Left forelimb (tissue), 1 donor: Measurements from ENCODE around the gene ACAA2.
"Not testable (repeated sequence)": the region's sequence is repeated elsewhere in the genome, so short reads cannot be mapped to it uniquely, and the experiment has no call there.

Experiments
- DNase-seq: peaks from one replicate; pipeline ENCODE4 v3.0.0-alpha.2; 2018; ENCODE audit warnings: low spot score

The ACAA2 gene

DNA sequence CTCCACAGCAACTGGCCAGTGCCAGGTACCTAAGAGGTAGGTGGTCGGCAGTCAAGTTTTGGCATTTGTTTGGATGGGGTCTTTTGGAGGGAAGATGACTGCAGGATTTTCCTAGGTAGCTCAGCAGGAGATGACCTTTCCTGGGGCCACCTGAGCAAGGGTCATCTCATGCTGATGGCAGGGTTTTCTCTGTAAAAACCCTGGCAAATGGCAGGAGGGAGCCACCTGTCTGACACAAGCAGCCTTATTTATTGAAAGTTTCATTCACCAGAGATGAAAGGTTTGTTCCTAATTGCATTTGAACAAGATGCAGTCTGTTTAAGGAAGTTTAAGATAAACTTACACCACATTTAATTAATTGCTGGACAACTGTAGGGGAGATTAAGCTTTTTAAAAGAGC, 31.6 kb upstream of the ACAA2 start:
- no peak for DNase-seq

DNA sequence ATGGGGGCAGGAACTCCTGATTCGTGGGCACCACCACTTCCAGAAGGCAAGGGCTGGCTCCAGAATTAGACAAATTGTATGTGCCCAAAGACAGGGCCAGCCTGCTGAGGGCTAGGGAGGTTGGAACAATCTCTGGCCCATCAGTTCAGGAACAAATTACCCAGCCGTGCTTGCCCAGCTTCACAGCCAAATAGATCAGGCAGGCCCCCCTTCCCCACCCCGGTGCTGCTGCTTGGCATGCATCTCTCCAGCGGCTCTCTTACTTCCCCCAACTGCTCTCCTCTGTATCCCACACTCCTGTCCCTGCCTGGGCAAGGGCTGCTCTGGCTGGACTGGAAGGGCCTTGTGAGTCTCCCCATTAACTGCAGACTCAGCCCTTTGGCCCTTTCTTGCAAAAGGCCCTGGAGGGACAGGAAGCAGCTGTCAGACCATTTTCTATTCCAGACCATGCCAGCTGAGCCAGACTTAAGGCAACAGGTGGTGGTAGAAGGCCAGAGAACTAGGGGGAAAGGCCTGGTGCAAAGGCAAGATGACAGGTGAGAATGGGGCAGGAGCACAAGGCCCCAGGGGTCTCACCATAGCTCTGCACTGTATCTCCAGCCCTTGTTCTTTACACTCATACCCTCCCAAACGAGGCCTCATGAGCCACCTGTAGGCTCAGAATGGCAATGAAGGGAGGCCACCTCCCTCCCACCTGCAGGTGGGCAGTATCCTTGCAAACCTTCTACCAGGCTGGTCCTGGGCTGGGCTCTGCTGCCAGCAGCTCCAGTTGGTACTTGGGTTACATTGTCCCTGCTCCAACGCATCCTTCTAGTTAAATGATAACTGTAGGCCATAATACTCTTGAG, 30.7 kb upstream of the ACAA2 start:
- no peak for DNase-seq

DNA sequence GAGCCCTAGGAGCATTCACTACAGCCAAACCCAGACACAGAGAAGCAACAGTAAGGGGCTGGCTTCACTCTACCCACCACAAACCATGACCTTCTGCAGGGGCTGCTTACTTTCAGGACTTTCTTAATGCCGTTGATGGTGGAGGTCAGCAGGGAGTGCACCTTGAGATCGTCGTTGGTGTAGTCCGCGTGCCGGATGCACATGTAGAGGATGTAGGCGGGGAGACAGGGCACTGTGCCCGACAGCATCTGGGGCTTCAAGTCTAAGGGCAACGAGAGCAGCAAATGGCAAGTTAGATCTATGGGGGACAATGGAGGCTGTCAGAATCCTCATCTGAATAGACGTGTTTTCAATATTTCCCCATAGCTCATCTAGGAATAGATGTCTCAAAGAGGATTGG, 29.8 kb upstream of the ACAA2 start:
- DNase-seq: no peak

DNA sequence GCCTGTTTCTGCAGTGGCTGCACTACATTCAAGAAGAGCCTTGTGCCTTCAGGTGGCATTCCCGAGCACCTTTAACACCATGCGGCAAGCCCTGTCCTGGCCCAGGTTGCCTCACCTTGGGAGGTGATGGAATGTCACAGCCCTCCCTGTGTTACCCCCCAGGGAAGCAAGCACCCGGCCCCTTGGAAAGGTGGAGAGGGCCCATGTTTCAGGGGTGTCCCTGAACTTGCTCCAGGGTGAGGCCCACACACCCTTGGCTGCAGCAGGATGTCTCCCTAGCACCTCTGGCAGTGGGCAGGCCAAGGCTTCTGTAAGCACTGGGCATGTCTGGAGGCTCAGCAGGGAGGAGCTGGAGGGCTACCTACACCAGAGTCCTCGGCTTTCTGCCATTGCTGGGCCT, 29.3 kb upstream of the ACAA2 start:
- DNase-seq: no peak

DNA sequence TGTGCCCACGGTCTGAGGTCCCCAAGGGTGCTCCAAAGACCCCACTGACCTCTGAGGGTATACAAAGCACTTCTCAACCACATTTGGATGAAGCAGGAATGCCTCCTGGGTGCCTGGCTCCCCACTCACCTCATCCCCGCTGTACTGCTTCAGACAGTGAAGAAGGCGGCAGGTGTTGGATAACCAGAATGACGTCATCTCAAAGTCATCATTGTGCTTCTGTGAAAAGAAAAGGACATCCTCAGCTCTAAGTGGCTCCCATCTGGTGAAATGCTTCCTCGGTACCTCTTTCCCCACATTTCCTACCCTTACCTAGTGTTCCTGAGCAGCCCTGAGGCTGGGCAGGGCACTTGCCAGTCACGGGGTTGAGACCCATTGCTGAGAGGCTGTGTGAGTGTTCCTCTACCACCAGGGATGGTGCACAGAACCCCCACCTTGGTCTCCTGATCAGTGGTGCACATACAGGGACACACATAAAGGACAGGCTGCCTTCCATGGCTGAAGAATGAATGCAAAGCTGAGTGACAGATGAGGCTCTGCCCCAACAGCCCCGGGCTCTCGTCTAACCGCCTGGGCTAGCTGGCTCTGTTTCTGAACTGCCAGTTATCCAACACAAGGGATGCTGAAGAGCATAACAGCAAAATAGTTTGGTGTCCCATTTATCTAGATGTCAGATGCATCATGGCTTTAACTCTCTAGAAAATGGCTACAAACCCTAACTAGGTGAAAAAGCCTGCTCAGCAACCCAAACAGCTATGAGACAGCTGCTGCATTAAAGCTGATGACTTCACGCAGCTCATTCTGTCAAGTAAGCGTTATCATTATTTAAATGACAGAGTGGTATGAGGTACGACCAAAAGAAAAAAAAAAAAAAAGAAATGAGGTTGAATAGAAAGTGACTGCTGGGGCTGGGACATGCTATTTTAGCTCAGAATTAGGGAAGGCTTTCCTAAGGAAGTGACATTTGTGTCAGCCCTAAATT, 28.2 kb upstream of the ACAA2 start:
- DNase-seq: no peak

DNA sequence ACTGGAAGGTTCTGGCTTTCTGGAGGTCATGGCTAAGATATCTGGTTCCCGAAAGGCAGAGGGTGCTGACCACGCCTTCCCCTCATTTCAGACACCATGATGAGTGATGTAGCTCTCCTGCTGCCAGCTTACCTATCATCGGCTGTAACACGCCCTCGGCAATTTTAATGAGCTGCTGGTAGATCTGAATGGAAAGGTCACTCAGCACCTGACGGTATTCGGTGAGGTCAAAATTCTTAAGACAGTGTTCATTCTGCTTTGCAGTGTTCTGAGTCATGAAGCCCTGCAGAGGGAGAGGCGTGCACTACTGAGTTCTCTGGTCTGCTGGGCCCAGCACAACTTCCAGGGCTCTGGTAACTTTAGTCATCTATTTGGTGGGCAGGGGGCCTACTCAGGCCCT, 25.7 kb upstream of the ACAA2 start:
- DNase-seq: no peak

DNA sequence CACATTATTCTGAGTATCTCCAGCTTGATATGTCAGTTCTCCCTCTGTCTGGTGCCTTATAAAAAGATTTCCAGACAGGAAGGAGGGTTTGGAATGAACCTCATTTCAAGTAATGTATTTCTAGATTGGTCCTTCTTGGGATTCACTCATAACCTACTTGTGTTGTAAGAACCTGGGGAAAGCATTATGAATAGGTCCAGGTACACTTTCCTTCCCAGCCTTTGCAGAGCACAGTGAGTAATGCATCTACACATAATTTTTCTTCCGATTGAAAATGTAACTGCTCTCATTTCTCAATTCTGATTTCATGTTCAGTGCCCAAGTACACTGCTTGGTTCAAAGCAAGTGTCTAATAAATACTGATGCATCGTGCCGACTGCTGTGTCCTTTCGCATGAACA, 25.0 kb upstream of the ACAA2 start:
- DNase-seq: no peak

DNA sequence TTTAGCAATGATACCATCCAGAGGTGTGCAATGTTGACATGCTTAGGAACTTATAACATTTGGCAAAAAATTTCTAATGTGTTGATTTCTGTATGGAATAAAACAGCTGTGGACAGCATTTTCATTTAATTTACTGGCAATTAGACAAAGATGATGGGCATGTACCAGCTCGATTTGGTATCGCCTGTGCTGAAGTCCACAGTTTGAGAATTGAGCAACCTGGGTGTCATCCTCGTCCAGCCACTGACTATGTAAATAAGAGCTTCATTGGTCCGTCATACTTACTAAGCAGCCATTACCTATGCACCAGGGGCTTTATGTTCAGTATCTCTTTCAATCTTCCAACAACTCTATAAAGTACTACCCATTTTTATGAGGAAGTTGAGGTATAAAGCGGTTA, 24.6 kb upstream of the ACAA2 start:
- no peak for DNase-seq

DNA sequence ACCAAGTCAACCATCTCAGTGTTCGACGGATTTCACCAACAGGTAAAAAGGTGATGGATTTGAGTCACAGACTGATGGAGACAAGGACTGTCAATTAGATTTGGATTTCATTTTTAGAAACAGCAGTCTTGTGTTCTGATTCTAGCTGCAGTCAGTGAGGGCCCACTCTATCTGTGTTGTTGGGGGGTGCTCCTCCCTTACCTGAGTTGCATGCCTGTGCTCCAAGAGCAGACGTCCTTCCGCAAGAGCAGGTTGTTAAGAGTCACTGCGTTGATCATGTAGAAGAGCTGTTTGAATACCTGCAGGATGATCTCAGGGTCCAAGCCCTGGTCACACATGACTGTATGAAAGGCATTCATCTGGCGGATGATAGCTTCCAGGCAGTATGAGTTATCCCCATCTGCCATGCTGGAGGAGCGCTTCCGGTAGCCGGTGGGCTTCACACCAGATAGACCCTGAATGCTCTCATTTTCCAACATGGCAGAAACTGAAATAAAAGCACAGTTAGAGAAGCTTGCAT, 24.0 kb upstream of the ACAA2 start:
- DNase-seq: not testable (repeated sequence)

DNA sequence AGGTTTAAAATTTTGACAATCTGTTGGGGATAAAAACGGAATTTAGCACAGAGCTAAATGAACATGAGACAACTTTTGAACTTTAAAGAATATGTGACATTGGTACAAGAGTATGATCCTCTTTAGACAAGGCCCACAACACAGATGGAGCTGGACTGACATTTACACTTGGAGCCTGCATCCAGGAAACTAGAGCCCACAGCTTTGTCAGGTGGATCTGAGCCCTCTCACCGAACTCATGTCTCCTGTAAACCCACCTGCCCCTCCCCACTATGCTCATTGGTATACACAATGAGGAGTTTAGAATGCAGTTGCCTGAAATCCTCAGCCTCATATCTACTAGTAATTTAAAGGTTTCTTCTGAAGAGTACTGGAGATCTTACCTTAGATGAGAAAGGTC, 22.1 kb upstream of the ACAA2 start:
- DNase-seq: no peak

DNA sequence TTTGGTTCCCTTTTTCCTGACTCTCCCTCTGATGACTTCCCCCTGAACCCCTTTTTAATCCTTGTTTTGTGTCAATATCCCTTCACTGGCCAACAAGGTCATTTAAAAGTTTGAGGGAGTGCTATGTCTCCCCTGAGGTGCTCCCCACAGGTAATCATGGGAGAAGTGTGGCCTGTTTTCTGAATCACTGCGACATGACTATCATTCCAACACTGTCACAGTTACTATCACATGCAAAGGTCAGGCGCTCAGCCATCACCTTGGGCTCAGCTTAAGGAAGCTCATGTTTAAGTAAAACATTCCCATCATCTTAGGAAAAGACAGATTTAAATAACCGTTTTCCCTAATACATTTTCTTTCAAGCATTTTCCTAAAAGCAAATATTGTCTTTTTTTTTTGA, 20.9 kb upstream of the ACAA2 start:
- DNase-seq: no peak

DNA sequence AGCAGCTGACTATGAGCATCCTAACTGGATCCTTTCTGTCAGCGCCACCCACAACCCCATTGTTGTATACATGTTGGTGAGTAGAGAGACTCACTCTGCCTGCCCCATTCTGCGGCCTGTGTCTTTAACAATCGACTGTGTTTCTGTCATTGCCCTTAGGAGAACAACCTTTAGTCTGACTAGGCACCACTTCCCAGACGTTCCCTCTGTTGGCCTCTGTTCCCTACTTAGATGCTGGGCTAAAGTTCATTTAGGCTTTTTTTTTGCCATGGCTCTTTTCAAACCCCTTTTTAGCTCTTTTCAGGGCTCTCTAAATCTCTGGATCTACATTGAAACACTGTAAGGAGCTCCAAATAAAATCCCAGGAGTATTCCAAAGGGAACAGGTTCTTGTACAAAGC, 20.5 kb upstream of the ACAA2 start:
- no peak for DNase-seq

DNA sequence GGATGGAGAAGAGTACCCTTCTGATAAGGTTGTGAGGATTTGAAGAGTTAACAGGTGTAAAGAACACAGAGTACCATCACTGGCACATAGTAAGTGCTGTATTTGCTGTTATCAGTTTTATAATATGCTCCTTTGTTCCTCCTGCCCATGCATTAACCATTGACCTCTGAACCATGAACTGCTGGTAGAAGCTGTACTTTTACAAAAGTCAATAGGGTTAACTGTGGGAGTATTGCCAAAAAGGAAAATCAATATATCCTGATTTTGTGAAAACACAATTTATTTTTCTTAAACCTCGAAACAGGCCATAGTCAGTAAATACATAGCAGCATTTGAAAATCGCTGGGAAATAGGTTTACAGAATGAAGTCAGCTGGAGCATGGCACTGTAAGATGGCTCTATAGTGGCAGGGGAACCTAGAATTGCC, 18.9 kb upstream of the ACAA2 start:
- no peak for DNase-seq

DNA sequence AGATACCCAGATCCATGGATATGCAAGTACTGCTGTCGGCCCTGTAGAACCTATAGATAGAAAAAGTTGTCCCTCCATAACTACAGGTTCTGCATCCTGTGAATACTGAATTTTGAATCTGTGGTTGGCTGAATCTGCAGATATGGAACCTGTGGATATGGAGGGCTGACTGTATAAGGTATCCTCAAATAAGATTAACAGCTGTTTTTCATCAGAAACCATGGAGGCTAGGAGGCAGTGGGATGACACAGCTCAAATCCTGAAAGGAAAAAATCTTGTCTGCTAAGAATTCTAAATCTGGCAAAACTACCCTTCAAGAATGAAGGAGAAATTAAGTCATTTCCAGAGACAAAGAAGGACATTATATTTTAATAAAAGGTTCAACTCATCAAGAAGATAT, 14.7 kb upstream of the ACAA2 start:
- DNase-seq: no peak

DNA sequence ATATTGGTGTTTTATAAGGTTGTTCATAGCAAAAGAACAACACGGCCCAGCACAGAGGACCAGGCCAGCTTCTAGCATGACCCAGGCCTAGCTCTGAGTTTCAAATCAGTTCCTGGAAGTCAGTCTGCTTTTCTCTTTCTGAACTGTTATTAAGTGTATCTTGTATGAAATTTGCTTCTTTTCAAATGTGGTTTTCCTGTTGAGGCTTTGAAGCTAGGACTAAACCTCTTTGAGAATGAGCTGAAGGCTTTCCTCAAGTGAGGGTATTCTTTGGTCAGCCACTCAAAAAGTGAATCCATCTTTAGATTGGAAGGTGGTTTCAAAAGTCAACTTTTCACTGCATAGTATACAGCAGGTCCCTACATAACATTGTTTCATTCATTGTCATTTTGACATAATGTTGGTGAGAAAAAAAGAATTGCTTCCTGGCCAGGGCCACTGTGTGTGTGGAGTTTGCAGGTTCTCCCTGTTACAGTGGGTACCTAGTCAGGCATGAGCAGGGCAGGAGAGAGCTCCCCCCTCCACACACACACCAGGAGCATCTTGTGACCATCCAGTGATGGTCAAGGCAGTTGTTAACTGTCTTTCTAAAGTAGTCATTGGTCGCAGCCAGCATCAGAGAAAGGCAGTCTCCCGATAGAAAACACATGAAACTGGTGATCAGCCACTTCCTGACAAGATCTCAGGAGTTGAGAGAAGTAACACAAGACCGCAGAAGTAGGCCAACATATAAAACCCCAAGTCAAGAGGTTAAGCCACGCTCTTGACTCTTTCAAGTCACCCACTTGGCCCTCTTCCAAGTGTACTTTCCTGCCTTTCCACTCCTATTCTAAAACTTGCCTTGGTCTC, 6.7 kb upstream of the ACAA2 start:
- DNase-seq: no peak

DNA sequence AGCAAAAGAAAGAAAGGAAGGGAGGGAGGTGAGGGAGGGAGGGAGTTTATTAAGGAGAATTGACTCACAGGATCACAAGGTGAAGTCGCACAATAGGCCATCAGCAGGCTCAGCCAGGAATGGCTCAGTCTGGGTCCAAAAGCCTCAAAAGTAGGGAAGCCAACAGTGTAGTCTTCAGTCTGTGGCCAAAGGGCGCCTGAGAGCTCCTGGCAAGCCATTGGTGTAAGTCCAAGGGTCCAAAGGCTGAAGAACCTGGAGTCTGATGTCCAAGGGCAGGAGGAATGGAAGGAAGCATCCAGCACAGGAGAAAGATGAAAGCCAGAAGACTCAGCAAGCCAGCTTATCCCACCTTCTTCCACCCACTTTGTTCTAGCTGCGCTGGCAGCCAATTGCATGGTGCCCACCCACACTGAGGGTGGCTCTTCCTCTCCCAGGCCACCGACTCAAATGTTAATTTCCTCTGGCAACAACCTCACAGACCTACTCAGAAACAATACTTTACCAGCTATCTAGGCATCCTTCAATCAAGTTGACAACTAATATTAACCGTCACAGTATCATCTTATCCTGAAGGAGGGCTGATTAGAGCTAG, 5.8 kb upstream of the ACAA2 start:
- no peak for DNase-seq

DNA sequence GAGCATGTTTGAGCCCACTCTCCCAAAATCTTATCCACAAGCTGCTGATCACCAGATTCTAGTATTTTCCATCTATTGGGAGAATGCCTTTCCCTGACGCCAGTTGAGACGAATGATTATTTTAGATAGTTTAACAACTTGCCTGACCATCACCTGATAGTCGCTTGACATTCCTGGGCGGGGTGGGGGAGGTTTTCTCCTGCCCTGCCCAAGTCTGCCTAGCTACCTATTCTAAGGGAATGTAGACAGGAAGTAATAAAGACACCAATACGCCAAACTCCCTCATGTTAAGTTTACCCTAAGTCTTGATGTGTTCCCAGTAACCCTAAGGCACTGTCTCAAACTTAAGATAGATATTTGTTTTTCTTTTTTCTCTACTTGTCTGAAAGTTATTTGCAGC, 4.6 kb upstream of the ACAA2 start:
- no peak for DNase-seq

DNA sequence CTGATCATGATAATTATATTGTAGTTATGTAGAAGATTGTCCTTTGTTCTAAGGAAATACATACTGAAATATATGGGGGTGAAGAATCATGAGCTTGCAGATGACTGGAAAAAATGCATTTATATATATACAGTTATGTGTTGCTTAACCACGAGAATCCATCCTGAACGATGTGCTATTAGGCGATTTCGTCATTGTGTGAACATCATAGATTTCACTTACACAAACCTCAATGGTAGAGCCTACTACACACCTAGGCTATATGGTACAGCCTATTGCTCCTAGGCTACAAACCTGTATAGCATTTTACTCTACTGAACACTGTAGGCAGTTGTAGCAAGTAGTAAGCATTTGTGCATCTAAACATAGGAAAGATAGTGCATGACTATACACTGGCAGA, 2.6 kb upstream of the ACAA2 start:
- no peak for DNase-seq

DNA sequence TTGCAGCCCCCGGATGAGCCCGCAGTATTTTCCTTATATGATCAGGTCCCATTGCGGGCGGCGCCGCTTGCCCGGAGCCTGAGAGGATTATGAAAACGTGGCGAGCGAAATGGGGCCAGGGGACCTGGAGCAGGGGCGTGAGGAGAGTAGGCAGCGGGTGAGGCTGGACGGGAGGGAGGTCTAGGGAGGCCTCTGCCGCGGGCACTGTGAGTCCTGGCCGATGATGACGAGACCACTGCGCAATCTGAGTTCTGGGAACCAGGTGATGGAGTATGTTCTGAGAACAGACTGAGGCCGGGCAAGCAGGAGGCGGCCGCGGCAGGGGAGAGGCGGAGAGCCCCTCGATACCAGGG, 790 bp upstream of the ACAA2 start:
- DNase-seq: no peak

DNA sequence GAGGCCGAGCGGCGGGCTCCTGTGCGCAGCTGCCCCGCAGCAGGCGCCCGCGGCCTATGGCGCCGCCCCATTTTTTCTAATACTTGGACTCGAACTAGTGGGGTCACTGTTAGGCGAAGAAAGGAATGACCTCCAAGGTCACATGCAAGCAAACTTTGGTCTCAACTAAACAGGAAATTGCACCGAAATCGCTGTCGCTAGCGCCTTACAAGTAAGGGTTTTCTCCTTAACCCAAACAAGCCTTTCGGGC, 339 bp downstream of the ACAA2 start:
- DNase-seq: peak; percentile 72

DNA sequence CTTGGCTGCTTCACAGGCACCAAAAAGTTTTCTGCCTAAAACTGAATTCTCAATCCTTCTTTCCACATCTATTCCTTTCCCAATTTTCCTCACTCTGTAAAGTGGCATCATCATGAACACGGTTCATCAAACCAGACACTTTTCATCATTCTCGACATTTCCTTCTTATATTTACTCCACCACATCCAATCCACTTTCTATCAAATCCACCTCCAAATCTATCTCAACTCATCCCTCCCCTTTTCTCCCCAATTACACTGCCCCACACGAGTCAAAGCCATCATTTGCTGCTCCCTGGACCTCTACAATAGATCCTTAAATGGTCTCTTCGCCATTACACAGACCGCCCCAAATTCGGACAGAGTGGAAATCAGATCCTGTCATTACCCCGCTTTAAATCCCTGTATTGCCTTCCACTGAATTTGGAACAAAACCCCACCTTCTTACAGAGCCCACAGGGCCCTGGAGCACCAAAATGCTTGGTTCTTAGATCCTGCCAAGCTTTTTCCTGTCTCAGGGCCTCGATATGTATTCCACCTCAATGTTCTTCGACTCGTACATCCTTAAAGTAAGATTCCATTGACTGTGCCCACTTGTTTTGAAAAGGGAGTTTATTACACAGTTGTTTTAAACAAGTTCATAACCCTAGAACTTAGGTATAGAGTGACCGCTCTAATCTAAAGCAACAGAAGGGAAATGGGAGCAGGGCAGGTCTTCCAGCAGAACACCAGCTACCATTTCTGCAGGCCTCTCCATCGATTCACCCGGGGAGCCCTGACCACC, 856 bp downstream of the ACAA2 start:
- no peak for DNase-seq
